Mesendoderm (in vitro differentiated cells): ENCODE data around the gene FOXD1.
A peak's percentile ranks its signal among the peaks of the same experiment; 100 is the strongest.

Source experiments
- DNase-seq: peaks from one replicate; pipeline ENCODE4 v3.0.0; 2013
- H2AK5ac ChIP-seq: 2 replicates; pipeline ENCODE4 v1.6.1; 2013; ENCODE audit warnings: low read length, inconsistent platforms
- H2BK120ac ChIP-seq: 2 replicates; pipeline ENCODE4 v1.6.1; 2013; ENCODE audit warnings: low read depth, mild to moderate bottlenecking, low read length, moderate library complexity, mixed read lengths
- H2BK15ac ChIP-seq: replicated peaks from 2 replicates; pipeline ENCODE4 v1.6.1; 2013; ENCODE audit warnings: low read depth, mild to moderate bottlenecking, moderate library complexity
- H2BK5ac ChIP-seq: 2 replicates; pipeline ENCODE4 v1.6.1; 2013; ENCODE audit warnings: low read length, inconsistent platforms
- H3K18ac ChIP-seq: 2 replicates; pipeline ENCODE4 v1.6.1; 2013; ENCODE audit warnings: mild to moderate bottlenecking, low read length, mixed read lengths
- H3K23ac ChIP-seq: one replicate; pipeline ENCODE4 v1.6.1; 2013; ENCODE audit warnings: low read length
- H3K27ac ChIP-seq: 2 replicates; pipeline ENCODE4 v1.5.1; 2013; ENCODE audit warnings: low read depth, mild to moderate bottlenecking, inconsistent platforms, low read length, moderate library complexity
- H3K27me3 ChIP-seq: 2 replicates; pipeline ENCODE4 v1.6.1; 2013; ENCODE audit warnings: low read length, control low read depth, mild to moderate bottlenecking, inconsistent platforms; ENCODE audit not compliant: insufficient read depth, poor library complexity
- H3K36me3 ChIP-seq: 2 replicates; pipeline ENCODE4 v1.6.1; 2013; ENCODE audit warnings: low read length, inconsistent platforms; ENCODE audit not compliant: control insufficient read depth, insufficient read depth
- H3K4ac ChIP-seq: one replicate; pipeline ENCODE4 v1.6.1; 2013; ENCODE audit warnings: low read depth, mild to moderate bottlenecking, low read length, moderate library complexity
- H3K4me1 ChIP-seq: 2 replicates; pipeline ENCODE4 v1.6.1; 2013; ENCODE audit warnings: low read depth, low read length, inconsistent platforms; ENCODE audit not compliant: control insufficient read depth
- H3K4me2 ChIP-seq: 2 replicates; pipeline ENCODE4 v1.6.1; 2013; ENCODE audit warnings: low read length
- H3K4me3 ChIP-seq: 2 replicates; pipeline ENCODE4 v1.5.1; 2013; ENCODE audit warnings: mild to moderate bottlenecking, low read length
- H3K56ac ChIP-seq: one replicate; pipeline ENCODE4 v1.6.1; 2013; ENCODE audit warnings: low read length
- H3K79me1 ChIP-seq: 2 replicates; pipeline ENCODE4 v1.6.1; 2013; ENCODE audit warnings: low read length, inconsistent platforms
- H3K79me2 ChIP-seq: 2 replicates; pipeline ENCODE4 v1.6.1; 2013; ENCODE audit warnings: mild to moderate bottlenecking, low read length; ENCODE audit not compliant: control insufficient read depth, insufficient read depth
- H3K9ac ChIP-seq: 2 replicates; pipeline ENCODE4 v1.6.1; 2013; ENCODE audit warnings: low read length, inconsistent platforms
- H4K5ac ChIP-seq: one replicate; pipeline ENCODE4 v1.6.1; 2013; ENCODE audit warnings: low read length
- H4K8ac ChIP-seq: one replicate; pipeline ENCODE4 v1.6.1; 2013; ENCODE audit warnings: low read depth, mild to moderate bottlenecking, control low read depth, low read length, moderate library complexity
- WGBS: extraction: QIAGEN DNeasy Blood & Tissue Kit; methylation state at CpG from one replicate; pipeline ENCODE4 v1.1.7; 2013; ENCODE audit warnings: low lambda C conversion rate, missing lambda C conversion rate; ENCODE audit not compliant: insufficient coverage; ENCODE audit errors: extremely low coverage; 5-methylcytosine and 5-hydroxymethylcytosine counted together

FOXD1 gene

DNA sequence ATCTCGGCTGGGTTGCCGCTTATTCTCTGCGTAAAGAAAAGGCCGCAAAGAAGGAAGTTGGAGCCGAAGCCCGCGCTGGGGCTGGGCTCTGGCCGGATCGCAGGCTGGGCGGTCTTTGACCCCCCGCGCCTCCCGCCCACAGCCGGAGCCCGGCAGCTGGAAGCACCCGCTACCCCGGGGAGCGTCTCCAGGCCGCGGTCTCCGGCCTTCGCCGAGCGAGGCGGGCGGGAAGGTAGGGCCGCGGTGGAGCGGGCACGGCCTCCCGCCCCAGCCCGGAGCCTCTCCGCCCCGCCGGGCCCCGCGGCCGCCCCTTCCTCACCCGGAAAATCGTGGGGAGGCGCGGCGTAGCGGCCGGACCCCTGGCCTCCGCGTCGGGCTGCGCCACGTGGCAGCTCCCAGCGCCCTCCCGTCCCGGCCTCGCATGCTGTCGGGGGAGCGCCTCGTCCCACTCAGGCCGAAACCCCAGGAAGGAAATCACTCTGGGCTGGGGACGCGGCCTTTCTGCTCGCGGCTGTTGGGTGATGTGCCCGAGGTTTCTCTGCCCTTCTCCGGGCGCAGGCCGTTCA lies 12.0 kb downstream of the FOXD1 start:
- H3K4me1 ChIP-seq, result peaks cover 2% of the 10 kb centered on the region

DNA sequence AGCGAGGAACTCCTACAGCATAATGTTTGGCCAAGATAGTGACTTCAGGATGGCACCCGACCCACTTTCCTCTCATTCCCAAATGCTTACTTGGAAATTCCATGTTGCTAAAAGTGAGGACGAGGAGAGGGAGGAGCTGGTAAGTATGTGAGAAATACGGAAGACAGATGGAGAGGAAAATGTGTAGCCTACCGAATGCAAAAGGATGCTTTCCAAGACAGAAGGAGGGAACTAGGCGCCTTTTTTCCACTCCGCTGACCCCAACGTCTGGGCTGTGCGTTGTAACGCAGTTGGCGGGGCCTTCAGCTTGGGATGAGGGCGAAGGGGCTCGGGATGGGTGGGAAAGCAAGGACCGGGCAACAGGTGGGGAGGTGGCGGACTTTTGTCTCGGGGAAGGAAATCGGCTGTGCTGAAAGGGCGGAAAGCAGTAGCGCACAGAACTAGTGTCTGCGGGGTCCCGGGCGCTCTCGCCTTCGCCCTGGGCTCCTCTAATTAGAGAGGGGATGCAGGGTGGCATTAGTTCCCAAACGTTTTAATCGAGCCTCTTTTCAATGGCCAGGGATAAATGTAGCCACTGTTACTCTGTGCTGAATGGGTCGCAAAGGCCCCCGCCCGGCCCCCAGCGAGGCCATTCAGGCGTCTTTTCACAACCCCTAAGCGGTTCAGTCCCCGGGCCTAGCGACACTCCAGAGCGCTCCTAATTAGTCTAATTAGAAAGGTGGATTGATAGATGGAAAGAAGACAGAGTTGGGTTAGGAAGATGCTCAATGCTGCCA lies 12.6 kb downstream of the FOXD1 start:
- no peak overlapping the region for H2BK15ac ChIP-seq
- no peak overlapping the region for H3K9ac ChIP-seq
- no peak overlapping the region for H4K8ac ChIP-seq
- H2BK5ac ChIP-seq, result no peak overlapping the region
- peaks cover 2% of the 10 kb centered on the region for H3K4me1 ChIP-seq
- peaks cover 46% of the 10 kb centered on the region for H3K27me3 ChIP-seq
- H3K23ac ChIP-seq, result no peak overlapping the region
- no peak overlapping the region for H3K56ac ChIP-seq
- no peak overlapping the region for H3K18ac ChIP-seq
- no peak overlapping the region for H4K5ac ChIP-seq
- H3K79me2 ChIP-seq, result no peaks in the 10 kb centered on the region
- no peak overlapping the region for H2AK5ac ChIP-seq
- no CpG with 5 or more reads among the region's 35 CpGs for WGBS
- no peak overlapping the region for H3K27ac ChIP-seq
- H3K4me3 ChIP-seq, result no peak overlapping the region
- no peak overlapping the region for H3K4ac ChIP-seq
- H3K4me2 ChIP-seq, result peak overlapping the region; percentile 9
- H3K36me3 ChIP-seq, result no peaks in the 10 kb centered on the region
- H3K79me1 ChIP-seq, result no peaks in the 10 kb centered on the region
- no peak overlapping the region for H2BK120ac ChIP-seq
- peak; percentile 38 for DNase-seq

More for the DNA sequence above, 12.0 kb downstream of the FOXD1 start:
- H3K27ac ChIP-seq, result no peak overlapping the region
- no peak overlapping the region for H2BK5ac ChIP-seq
- H3K4ac ChIP-seq, result no peak overlapping the region
- H3K56ac ChIP-seq, result peak overlapping the region; percentile 81
- H3K27me3 ChIP-seq, result peaks cover 53% of the 10 kb centered on the region
- H3K36me3 ChIP-seq, result no peaks in the 10 kb centered on the region
- peak overlapping the region; percentile 57 for H3K9ac ChIP-seq
- peak overlapping the region; percentile 39 for H3K18ac ChIP-seq
- H3K79me1 ChIP-seq, result no peaks in the 10 kb centered on the region
- no peak overlapping the region for H2BK15ac ChIP-seq
- H3K4me3 ChIP-seq, result no peak overlapping the region
- no peak overlapping the region for H4K5ac ChIP-seq
- WGBS, result no CpG with 5 or more reads among the region's 66 CpGs
- H2BK120ac ChIP-seq, result no peak overlapping the region
- H4K8ac ChIP-seq, result no peak overlapping the region
- H3K23ac ChIP-seq, result no peak overlapping the region
- DNase-seq, result peak; percentile 37
- no peak overlapping the region for H2AK5ac ChIP-seq
- no peaks in the 10 kb centered on the region for H3K79me2 ChIP-seq
- H3K4me2 ChIP-seq, result peak overlapping the region; percentile 63

DNA sequence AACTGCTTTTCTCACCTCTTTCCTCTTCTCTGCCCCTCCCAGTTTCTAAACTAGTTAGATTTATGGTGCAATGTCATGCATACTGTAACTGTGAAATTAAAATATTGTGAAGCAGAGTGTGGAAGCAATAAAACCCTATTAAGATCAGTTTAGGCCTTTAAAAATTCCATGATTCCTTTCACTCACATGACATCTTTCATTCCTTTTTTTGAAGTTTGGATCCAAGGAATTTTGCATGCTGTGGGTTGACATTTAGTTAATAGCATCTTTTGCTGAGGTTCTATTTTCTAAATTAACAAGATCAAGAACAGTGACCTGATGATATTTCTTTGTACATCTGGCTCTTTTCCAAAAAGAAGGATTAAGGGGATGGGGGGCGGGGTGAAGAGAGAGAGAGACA lies 13.7 kb downstream of the FOXD1 start:
- Histone ChIP-seq H3K18ac (no peak overlapping the region), H3K79me1 (no peaks in the 10 kb centered on the region), H3K27me3 (peaks cover 39% of the 10 kb centered on the region), H2AK5ac (no peak overlapping the region), H2BK5ac (no peak overlapping the region), H3K9ac (no peak overlapping the region), H2BK120ac (no peak overlapping the region), H4K8ac (no peak overlapping the region), H3K56ac (no peak overlapping the region), H4K5ac (no peak overlapping the region), H3K23ac (no peak overlapping the region), H3K36me3 (no peaks in the 10 kb centered on the region), H3K4me2 (no peak overlapping the region), H3K4me3 (no peak overlapping the region), H3K4ac (no peak overlapping the region), H3K79me2 (no peaks in the 10 kb centered on the region), H3K4me1 (peaks cover 2% of the 10 kb centered on the region), H2BK15ac (no peak overlapping the region), H3K27ac (no peak overlapping the region)
- no CpG with 5 or more reads among the region's 1 CpG for WGBS
- no peak for DNase-seq

DNA sequence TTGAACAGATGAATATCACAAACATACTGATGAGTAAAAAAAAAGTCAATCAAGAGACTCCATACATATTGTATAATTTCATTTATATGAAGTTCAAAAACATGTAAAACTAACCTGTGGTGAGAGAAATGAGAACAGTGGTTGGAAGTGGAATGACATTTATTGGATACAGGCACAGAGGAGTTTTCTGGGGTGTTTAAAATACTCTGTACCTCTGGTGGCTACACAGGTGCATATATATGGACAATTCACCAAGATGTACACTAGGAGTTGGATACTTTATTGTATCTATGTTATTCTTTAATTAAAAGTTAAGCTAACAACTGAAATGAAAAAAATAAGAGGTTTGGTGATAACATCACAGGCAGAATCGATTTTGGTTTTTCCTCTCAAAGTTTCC lies 14.1 kb downstream of the FOXD1 start:
- H4K8ac ChIP-seq, result no peak overlapping the region
- no peak overlapping the region for H3K27ac ChIP-seq
- no peak overlapping the region for H3K56ac ChIP-seq
- no peak overlapping the region for H3K9ac ChIP-seq
- no peak overlapping the region for H3K4me2 ChIP-seq
- no peak overlapping the region for H2AK5ac ChIP-seq
- H2BK120ac ChIP-seq, result no peak overlapping the region
- no peak overlapping the region for H4K5ac ChIP-seq
- H3K4me3 ChIP-seq, result no peak overlapping the region
- no peak overlapping the region for H3K23ac ChIP-seq
- DNase-seq, result no peak
- no peak overlapping the region for H2BK5ac ChIP-seq
- no CpG with 5 or more reads among the region's 1 CpG for WGBS
- H3K4me1 ChIP-seq, result peaks cover 2% of the 10 kb centered on the region
- peaks cover 39% of the 10 kb centered on the region for H3K27me3 ChIP-seq
- H3K79me2 ChIP-seq, result no peaks in the 10 kb centered on the region
- no peak overlapping the region for H2BK15ac ChIP-seq
- H3K4ac ChIP-seq, result no peak overlapping the region
- no peak overlapping the region for H3K18ac ChIP-seq
- no peaks in the 10 kb centered on the region for H3K79me1 ChIP-seq
- H3K36me3 ChIP-seq, result no peaks in the 10 kb centered on the region

DNA sequence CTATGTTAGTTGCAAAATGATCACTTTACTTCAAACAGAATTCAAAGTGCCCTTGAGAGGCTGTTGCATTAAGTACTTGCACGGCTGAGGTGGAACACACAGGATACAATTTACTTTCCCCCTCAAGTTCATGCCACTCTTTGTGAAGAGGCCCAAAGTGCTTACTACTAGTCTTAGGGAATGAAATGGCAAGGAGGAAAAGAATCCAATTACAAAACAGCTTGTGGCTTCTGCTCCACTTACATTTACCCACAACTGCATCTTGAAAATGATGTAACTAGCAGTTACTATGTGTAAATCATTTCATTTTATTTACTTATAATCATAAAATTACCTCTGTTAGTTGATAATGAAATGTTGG lies 14.6 kb downstream of the FOXD1 start:
- peaks cover 2% of the 10 kb centered on the region for H3K4me1 ChIP-seq
- no peak overlapping the region for H4K5ac ChIP-seq
- no CpG with 5 or more reads among the region's 1 CpG for WGBS
- no peak overlapping the region for H3K4ac ChIP-seq
- no peaks in the 10 kb centered on the region for H3K79me1 ChIP-seq
- H3K23ac ChIP-seq, result no peak overlapping the region
- H2BK120ac ChIP-seq, result no peak overlapping the region
- no peak overlapping the region for H2BK5ac ChIP-seq
- H3K4me3 ChIP-seq, result no peak overlapping the region
- H3K4me2 ChIP-seq, result no peak overlapping the region
- no peak overlapping the region for H2AK5ac ChIP-seq
- H3K9ac ChIP-seq, result no peak overlapping the region
- H3K27ac ChIP-seq, result no peak overlapping the region
- H4K8ac ChIP-seq, result no peak overlapping the region
- no peak for DNase-seq
- no peak overlapping the region for H3K56ac ChIP-seq
- peaks cover 38% of the 10 kb centered on the region for H3K27me3 ChIP-seq
- no peak overlapping the region for H2BK15ac ChIP-seq
- H3K36me3 ChIP-seq, result no peaks in the 10 kb centered on the region
- H3K79me2 ChIP-seq, result no peaks in the 10 kb centered on the region
- H3K18ac ChIP-seq, result no peak overlapping the region
